DMS53 treated with DMSO at 0.1 percent for 48 hours (cell line): ENCODE data around the gene CTNNBL1.

Experiments
- DNase-seq: peaks from one replicate; lab custom pipeline; 2025; ENCODE audit not compliant: unreplicated experiment; lab: John Stamatoyannopoulos, UW

Gene CTNNBL1

GRCh38 chr20:37737826-37738420 lies 44.1 kb downstream of the CTNNBL1 start:
- no peak for DNase-seq

- no peak for DNase-seq
Observed at GRCh38 chr20:37741055-37741454, 47.2 kb downstream of the CTNNBL1 start.

GRCh38 chr20:37741570-37741969 lies 47.7 kb downstream of the CTNNBL1 start:
- DNase-seq, result no peak

- no peak for DNase-seq
Observed at GRCh38 chr20:37742131-37742530, 48.3 kb downstream of the CTNNBL1 start.

GRCh38 chr20:37744347-37744746 lies 50.5 kb downstream of the CTNNBL1 start:
- no peak for DNase-seq

- no peak for DNase-seq
Observed at GRCh38 chr20:37745553-37745952, 51.7 kb downstream of the CTNNBL1 start.

GRCh38 chr20:37748015-37748414 lies 54.2 kb downstream of the CTNNBL1 start:
- no peak for DNase-seq

- no peak for DNase-seq
Observed at GRCh38 chr20:37749218-37749617, 55.4 kb downstream of the CTNNBL1 start.

- DNase-seq, result no peak
Observed at GRCh38 chr20:37749620-37750403, 56.0 kb downstream of the CTNNBL1 start.

GRCh38 chr20:37755665-37756064 lies 61.8 kb downstream of the CTNNBL1 start:
- DNase-seq, result no peak

GRCh38 chr20:37756234-37756633 lies 62.4 kb downstream of the CTNNBL1 start:
- DNase-seq, result no peak

- no peak for DNase-seq
Observed at GRCh38 chr20:37757550-37757949, 63.7 kb downstream of the CTNNBL1 start.

- DNase-seq, result no peak
Observed at GRCh38 chr20:37758332-37758731, 64.5 kb downstream of the CTNNBL1 start.

GRCh38 chr20:37759052-37759553 lies 65.3 kb downstream of the CTNNBL1 start:
- no peak for DNase-seq

GRCh38 chr20:37759761-37760209 lies 66.0 kb downstream of the CTNNBL1 start:
- no peak for DNase-seq

- no peak for DNase-seq
Observed at GRCh38 chr20:37760322-37760721, 66.5 kb downstream of the CTNNBL1 start.

- no peak for DNase-seq
Observed at GRCh38 chr20:37762716-37763485, 69.1 kb downstream of the CTNNBL1 start.

- no peak for DNase-seq
Observed at GRCh38 chr20:37764333-37764935, 70.6 kb downstream of the CTNNBL1 start.

GRCh38 chr20:37770908-37771307 lies 77.1 kb downstream of the CTNNBL1 start:
- DNase-seq, result no peak

- DNase-seq, result no peak
Observed at GRCh38 chr20:37773291-37773826, 79.5 kb downstream of the CTNNBL1 start.

GRCh38 chr20:37774156-37774555 lies 80.3 kb downstream of the CTNNBL1 start:
- DNase-seq, result no peak
